GM23248 (cell line): ENCODE results near the gene LRRC45. TPM values are rescaled to one million over a fixed set of nuclear protein-coding genes. Genes with fewer than 3 reads are reported as not detected.
A peak's percentile ranks its signal among the peaks of the same experiment; 100 is the strongest.

Experiments used
- DNase-seq: peaks from one replicate; pipeline ENCODE4 v3.0.0-alpha.2; 2015
- H2AFZ ChIP-seq: fragments of 200-600 bp; sonication (generic); 2 replicates; pipeline ENCODE4 v1.6.1; 2016; ENCODE audit warnings: antibody characterized with exemption
- H3F3A ChIP-seq: fragments of 200-600 bp; sonication (generic); 2 replicates; pipeline ENCODE4 v1.6.1; 2016; ENCODE audit warnings: mild to moderate bottlenecking, antibody characterized with exemption, mixed run types; ENCODE audit not compliant: insufficient read depth
- H3K27ac ChIP-seq: fragments of 200-600 bp; sonication (generic); 2 replicates; pipeline ENCODE4 v1.5.1; 2016; ENCODE audit warnings: mild to moderate bottlenecking
- H3K27me3 ChIP-seq: fragments of 200-600 bp; sonication (generic); replicated peaks from 2 replicates; pipeline ENCODE4 v1.6.1; 2016; ENCODE audit warnings: mild to moderate bottlenecking; ENCODE audit not compliant: insufficient read depth
- H3K36me3 ChIP-seq: fragments of 200-600 bp; sonication (generic); 2 replicates; pipeline ENCODE4 v1.6.1; 2016; ENCODE audit warnings: low read depth, mild to moderate bottlenecking
- H3K4me1 ChIP-seq: fragments of 200-600 bp; sonication (generic); 2 replicates; pipeline ENCODE4 v1.6.1; 2016; ENCODE audit warnings: mild to moderate bottlenecking; ENCODE audit not compliant: insufficient read depth
- H3K4me2 ChIP-seq: fragments of 200-600 bp; sonication (generic); one replicate; pipeline ENCODE4 v1.6.1; 2016; ENCODE audit warnings: mild to moderate bottlenecking; ENCODE audit not compliant: unreplicated experiment
- H3K4me3 ChIP-seq: fragments of 200-600 bp; sonication (generic); 2 replicates; pipeline ENCODE4 v1.5.1; 2016; ENCODE audit warnings: mild to moderate bottlenecking
- H3K79me2 ChIP-seq: fragments of 200-600 bp; sonication (generic); 2 replicates; pipeline ENCODE4 v1.6.1; 2016; ENCODE audit warnings: mild to moderate bottlenecking; ENCODE audit not compliant: insufficient read depth
- H3K9ac ChIP-seq: fragments of 200-600 bp; sonication (generic); 2 replicates; pipeline ENCODE4 v1.6.1; 2016; ENCODE audit warnings: mild to moderate bottlenecking
- H3K9me2 ChIP-seq: fragments of 200-600 bp; sonication (generic); 2 replicates; pipeline ENCODE4 v1.6.1; 2016; ENCODE audit warnings: mixed run types, mild to moderate bottlenecking, moderate library complexity; ENCODE audit not compliant: insufficient read depth
- H3K9me3 ChIP-seq: fragments of 200-600 bp; sonication (generic); one replicate; pipeline ENCODE4 v1.6.1; 2017; ENCODE audit warnings: low read depth
- H4K20me1 ChIP-seq: fragments of 200-600 bp; sonication (generic); 2 replicates; pipeline ENCODE4 v1.6.0; 2016; ENCODE audit not compliant: insufficient read depth
- EZH2 ChIP-seq: fragments of 200-600 bp; sonication (generic); IDR thresholded peaks from 2 replicates; pipeline ENCODE4 v1.6.1; 2018; ENCODE audit warnings: antibody characterized with exemption, mild to moderate bottlenecking; ENCODE audit not compliant: insufficient read depth, poor library complexity, severe bottlenecking
- EZH2phosphoT487 ChIP-seq: fragments of 200-600 bp; sonication (generic); IDR thresholded peaks from 2 replicates; pipeline ENCODE4 v1.6.1; 2018; ENCODE audit warnings: antibody characterized with exemption, moderate library complexity, mild to moderate bottlenecking, low read depth; ENCODE audit not compliant: insufficient read depth
- WGBS, 2 experiments: methylation state at CpG; one replicate each; pipeline ENCODE4 v1.1.6; 2015 to 2017; ENCODE audit warnings: low lambda C conversion rate in 2 of 2, low coverage in 1 of 2; ENCODE audit errors: missing lambda C conversion rate in 2 of 2; 5-methylcytosine and 5-hydroxymethylcytosine counted together
- in situ Hi-C: fragments of 300-500 bp; cut with MboI; formaldehyde crosslinking; loops from 2 replicates; pipeline ENCODE4 v1.15.0; 2020
- polyA plus RNA-seq: library from polyadenylated mRNA; unstranded; fragments of >200 nt; fragmentation: Nextera tagmentation; extraction: Ambion mirVana; gene quantifications from 2 replicates; pipeline ENCODE4 v1.2.1, GENCODE V29; 2016
- total RNA-seq: library from RNA; depleted of rRNA; stranded (reverse); fragments of >200 nt; shearing (Covaris generic); gene quantifications from 2 replicates; pipeline ENCODE4 v1.2.3, GENCODE V29; 2014

The LRRC45 gene
- total and polyA plus RNA-seq, 2 experiments from 2014 or later = 4.5 to 14.8 TPM

DNA sequence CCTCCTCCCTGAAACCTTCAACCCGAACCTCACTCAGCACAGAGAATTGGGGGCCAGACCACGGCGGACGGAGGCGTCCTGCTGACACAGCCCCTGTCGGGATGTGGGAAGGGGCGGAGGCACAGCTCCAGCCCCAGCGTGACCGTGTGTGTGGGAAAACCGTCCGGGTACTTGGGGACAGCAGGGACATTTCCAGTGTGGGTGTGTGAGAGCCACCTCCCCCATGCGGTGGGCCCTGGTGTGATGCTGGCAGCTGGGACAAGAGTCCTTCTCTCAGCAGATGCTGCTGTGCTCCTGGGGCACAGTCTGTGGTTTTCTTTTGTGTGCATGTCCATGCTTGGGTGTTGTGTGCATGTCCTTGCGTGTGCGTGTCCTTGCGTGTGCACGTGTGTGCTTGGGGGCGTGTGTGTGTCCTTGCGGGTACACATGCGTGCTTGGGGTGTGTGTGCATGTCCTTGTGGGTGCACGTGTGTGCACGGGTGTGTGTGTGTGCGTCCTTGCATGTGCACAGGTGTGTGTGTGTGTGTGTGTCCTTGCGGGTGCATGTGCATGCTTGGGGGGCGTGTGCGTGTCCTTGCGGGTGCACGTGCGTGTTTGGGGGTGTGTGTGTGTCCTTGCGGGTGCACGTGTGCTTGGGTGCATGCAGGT is 17.3 kb upstream of the LRRC45 start:
- no peak for DNase-seq
- Histone ChIP-seq H2AFZ (no peak overlapping the region), H4K20me1 (no peaks in the 10 kb centered on the region), H3K9ac (no peak overlapping the region), H3K79me2 (no peaks in the 10 kb centered on the region), H3K4me3 (no peak overlapping the region), H3K9me2 (no peaks in the 10 kb centered on the region), H3K4me1 (peaks cover 27% of the 10 kb centered on the region), H3F3A (peaks cover 8% of the 10 kb centered on the region), H3K27ac (no peak overlapping the region), H3K9me3 (no peaks in the 10 kb centered on the region), H3K27me3 (no peaks in the 10 kb centered on the region), H3K4me2 (no peak overlapping the region), H3K36me3 (no peaks in the 10 kb centered on the region)
- in situ Hi-C loops = no loop called here
- 84 to 85% methylated on average over 28 to 30 of the region's 30 CpGs for WGBS, 2 experiments
- TF ChIP-seq EZH2 (no peak), EZH2phosphoT487 (no peak)

- no peaks in the 10 kb centered on the region for H3K9me3 ChIP-seq
- no peak overlapping the region for H2AFZ ChIP-seq
- no peak overlapping the region for H3K27ac ChIP-seq
- no peak overlapping the region for H3K4me3 ChIP-seq
- H3K36me3 ChIP-seq = no peaks in the 10 kb centered on the region
- in situ Hi-C loops = no loop called here
- H3K4me1 ChIP-seq = peaks cover 27% of the 10 kb centered on the region
- no peaks in the 10 kb centered on the region for H3K27me3 ChIP-seq
- H3K9ac ChIP-seq = no peak overlapping the region
- DNase-seq = peak; percentile 73
- H4K20me1 ChIP-seq = no peaks in the 10 kb centered on the region
- 56 to 64% methylated on average over 21 to 24 of the region's 24 CpGs for WGBS, 2 experiments
- H3K4me2 ChIP-seq = no peak overlapping the region
- TF ChIP-seq EZH2 (no peak), EZH2phosphoT487 (no peak)
- no peaks in the 10 kb centered on the region for H3K9me2 ChIP-seq
- no peaks in the 10 kb centered on the region for H3K79me2 ChIP-seq
- peaks cover 8% of the 10 kb centered on the region for H3F3A ChIP-seq
These were observed 16.5 kb upstream of the LRRC45 start for GRCh38 chr17:82006468-82007227.

DNA sequence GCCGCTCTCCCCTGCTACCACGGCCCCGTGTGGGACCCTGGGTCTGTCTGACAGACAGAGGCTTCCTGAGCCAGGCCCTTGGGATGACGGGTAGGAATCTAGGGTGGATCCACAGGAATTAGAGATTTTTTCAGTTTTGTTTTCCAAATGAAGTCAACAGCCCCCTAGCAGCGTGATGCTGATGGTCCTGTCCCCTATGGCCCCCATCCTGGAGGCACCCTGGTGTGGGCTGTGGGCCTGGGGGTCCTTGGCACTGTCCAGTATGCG is 15.9 kb upstream of the LRRC45 start:
- Histone ChIP-seq H3K27me3 (no peaks in the 10 kb centered on the region), H3K4me1 (peaks cover 27% of the 10 kb centered on the region), H3K9ac (no peak overlapping the region), H3K79me2 (no peaks in the 10 kb centered on the region), H4K20me1 (no peaks in the 10 kb centered on the region), H3F3A (peaks cover 8% of the 10 kb centered on the region), H3K4me3 (no peak overlapping the region), H3K36me3 (no peaks in the 10 kb centered on the region), H3K4me2 (no peak overlapping the region), H3K9me2 (no peaks in the 10 kb centered on the region), H3K9me3 (no peaks in the 10 kb centered on the region), H2AFZ (no peak overlapping the region), H3K27ac (no peak overlapping the region)
- DNase-seq = no peak
- TF ChIP-seq EZH2phosphoT487 = no peak
- no peak for TF ChIP-seq EZH2
- WGBS, 2 experiments = 73 to 80% methylated on average over 6 of the region's 6 CpGs
- in situ Hi-C loops = no loop called here

DNA sequence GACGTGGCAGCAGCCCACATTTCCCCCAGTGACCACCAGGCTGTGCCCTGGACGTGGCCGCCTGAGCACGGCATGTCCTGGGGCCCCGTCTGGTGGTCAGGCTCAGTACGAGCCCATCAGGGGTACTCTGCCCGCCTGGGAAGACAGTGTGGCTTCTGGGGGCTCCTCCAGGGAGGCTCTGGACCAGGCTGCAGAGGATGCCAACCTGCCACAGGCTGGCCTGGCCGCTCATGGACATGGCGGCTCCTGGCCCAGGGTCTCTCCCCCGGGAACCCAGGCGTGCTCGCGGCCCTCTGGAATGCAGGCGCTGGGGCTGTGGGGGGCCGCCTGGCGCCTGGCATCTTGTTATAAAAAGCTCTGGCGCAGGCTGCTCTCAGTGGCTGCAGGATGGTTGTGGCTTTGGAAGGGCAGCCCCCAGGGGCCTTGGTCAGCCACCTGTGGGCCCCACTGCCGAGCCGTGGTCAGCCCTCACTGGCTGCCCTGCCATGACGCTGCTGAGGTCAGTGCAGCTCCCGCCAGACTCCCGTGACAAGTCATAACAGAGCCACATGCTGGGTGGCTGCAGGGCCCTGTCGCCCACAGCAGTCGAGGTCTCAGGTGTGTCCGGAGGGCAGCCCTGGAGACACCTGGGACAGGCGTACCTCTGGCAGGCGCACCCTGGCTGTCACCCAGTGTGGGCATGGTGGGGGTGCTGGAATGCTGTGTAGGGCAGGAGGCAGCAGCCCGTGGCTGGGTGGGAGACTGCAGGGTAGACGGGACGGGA is 15.4 kb upstream of the LRRC45 start:
- Histone ChIP-seq H3K9ac (no peak overlapping the region), H3K27ac (no peak overlapping the region), H3K4me2 (no peak overlapping the region), H3K9me3 (no peaks in the 10 kb centered on the region), H2AFZ (no peak overlapping the region), H3K4me3 (no peak overlapping the region), H3K36me3 (no peaks in the 10 kb centered on the region), H3K27me3 (no peaks in the 10 kb centered on the region), H4K20me1 (no peaks in the 10 kb centered on the region), H3K4me1 (peaks cover 27% of the 10 kb centered on the region), H3K79me2 (no peaks in the 10 kb centered on the region), H3F3A (peaks cover 4% of the 10 kb centered on the region), H3K9me2 (no peaks in the 10 kb centered on the region)
- in situ Hi-C loops = no loop called here
- TF ChIP-seq EZH2 (no peak), EZH2phosphoT487 (no peak)
- DNase-seq = no peak
- 93 to 94% methylated on average over 30 of the region's 30 CpGs for WGBS, 2 experiments
